Measurements from ENCODE around the gene GMIP. TPM values are rescaled to one million over a fixed set of nuclear protein-coding genes. Genes with fewer than 3 reads are reported as not detected.
"Not testable (repeated sequence)": the region's sequence is repeated elsewhere in the genome, so short reads cannot be mapped to it uniquely, and the experiment has no call there.

The GMIP gene
- total RNA-seq, 1 donor from 2014 or later: 12.3 TPM

- Histone ChIP-seq H3K27me3 (no peaks in the 10 kb centered on the region), H3K4me3 (peak within 1 kb of the TSS; percentile 80 to 87), H3K4me1 (peaks cover 31% of the 10 kb centered on the region), H3K9me3 (no peaks in the 10 kb centered on the region), H3K36me3 (peaks cover 0 to 8% of the 10 kb centered on the region in 2 donors), H3K27ac (peak within 1 kb of the TSS; percentile 64)
- intact Hi-C loops (cut with DNase I): no loop called here
- DNase-seq (ENCODE audit: extremely low spot score in 2 of 2): peak in 1 of 2 donors; percentile 96
- TF ChIP-seq POLR2AphosphoS5 (IDR thresholded peaks at IDR 0.05; ENCODE audit: insufficient read depth in 1 of 2, low read depth in 1 of 2) (peak; percentile 72 to 84), POLR2A (IDR thresholded peaks at IDR 0.05) (no peak)
Observed at GRCh38 chr19:19668230-19669012, 25.0 kb upstream of the GMIP start, which contains the start of gene ZNF101. ZNF101 (plus strand) TSS chr19:19668839; CDS start chr19:19668964, 125 bp downstream.

GRCh38 chr19:19665420-19665948 lies 22.0 kb upstream of the GMIP start:
- intact Hi-C loops (cut with DNase I); H3K9me3 ChIP-seq; H3K27me3 ChIP-seq; H3K27ac ChIP-seq; H3K4me3 ChIP-seq; DNase-seq (ENCODE audit: extremely low spot score in 2 of 2); H3K36me3 ChIP-seq: not testable (repeated sequence)
- H3K4me1 ChIP-seq: peaks cover 53% of the 10 kb centered on the region

GRCh38 chr19:19663256-19664120 lies 20.0 kb upstream of the GMIP start, which contains the start of gene ATP13A1:
ATP13A1 (minus strand) TSS chr19:19663676; CDS start chr19:19663666, 10 bp downstream.
- intact Hi-C loops (cut with DNase I): no loop called here
- H3K4me3 ChIP-seq: peak within 1 kb of the TSS; percentile 96 to 99
- peak in 1 of 2 donors; percentile 98 for DNase-seq (ENCODE audit: extremely low spot score in 2 of 2)
- no peaks in the 10 kb centered on the region for H3K9me3 ChIP-seq
- no peaks in the 10 kb centered on the region for H3K27me3 ChIP-seq
- H3K36me3 ChIP-seq: peaks cover 0 to 9% of the 10 kb centered on the region in 2 donors
- H3K27ac ChIP-seq: peak within 1 kb of the TSS; percentile 85
- TF ChIP-seq CTCF (IDR thresholded peaks at IDR 0.05) (no peak), POLR2AphosphoS5 (IDR thresholded peaks at IDR 0.05; ENCODE audit: insufficient read depth in 1 of 2, low read depth in 1 of 2) (peak; percentile 88 to 90)
- peaks cover 44% of the 10 kb centered on the region for H3K4me1 ChIP-seq

- H3K36me3 ChIP-seq: peaks cover 0 to 15% of the 10 kb centered on the region in 2 donors
- TF ChIP-seq POLR2A (IDR thresholded peaks at IDR 0.05) (no peak), CTCF (IDR thresholded peaks at IDR 0.05) (no peak), POLR2AphosphoS5 (IDR thresholded peaks at IDR 0.05; ENCODE audit: insufficient read depth in 1 of 2, low read depth in 1 of 2) (no peak)
- DNase-seq (ENCODE audit: extremely low spot score in 2 of 2): no peak
- peak overlapping the region; percentile 85 for H3K27ac ChIP-seq
- intact Hi-C loops (cut with DNase I): no loop called here
- no peaks in the 10 kb centered on the region for H3K27me3 ChIP-seq
- peak overlapping the region; percentile 96 to 99 for H3K4me3 ChIP-seq
- H3K9me3 ChIP-seq: no peaks in the 10 kb centered on the region
- H3K4me1 ChIP-seq: peaks cover 38% of the 10 kb centered on the region
Observed at GRCh38 chr19:19662871-19663255, 19.4 kb upstream of the GMIP start.

DNA sequence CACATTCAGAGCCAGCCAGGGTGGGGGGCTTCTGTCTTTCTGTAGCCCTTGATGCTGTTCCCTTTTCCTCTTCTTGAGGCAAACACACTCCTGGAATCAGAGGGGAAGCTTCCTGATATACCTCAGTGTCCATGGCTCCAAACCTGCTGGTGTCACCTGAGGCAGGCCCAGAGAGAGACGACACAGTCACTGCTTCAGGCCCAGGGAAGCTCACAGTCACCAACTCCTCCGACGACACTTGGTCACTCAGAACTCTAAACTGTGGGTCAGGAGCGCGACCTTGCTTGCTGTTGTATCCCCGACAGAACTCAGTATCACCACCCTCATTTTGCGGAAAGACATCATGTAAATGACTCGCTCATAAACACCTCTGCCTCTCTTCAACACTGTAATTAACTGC lies 18.9 kb upstream of the GMIP start:
- peaks cover 0 to 21% of the 10 kb centered on the region in 2 donors for H3K36me3 ChIP-seq
- H3K27me3 ChIP-seq: no peaks in the 10 kb centered on the region
- TF ChIP-seq POLR2A (IDR thresholded peaks at IDR 0.05) (no peak), CTCF (IDR thresholded peaks at IDR 0.05) (no peak), POLR2AphosphoS5 (IDR thresholded peaks at IDR 0.05; ENCODE audit: insufficient read depth in 1 of 2, low read depth in 1 of 2) (no peak)
- intact Hi-C loops (cut with DNase I): no loop called here
- DNase-seq (ENCODE audit: extremely low spot score in 2 of 2): no peak
- peaks cover 33% of the 10 kb centered on the region for H3K4me1 ChIP-seq
- H3K27ac ChIP-seq: no peak overlapping the region
- peak overlapping the region; percentile 96 to 99 for H3K4me3 ChIP-seq
- no peaks in the 10 kb centered on the region for H3K9me3 ChIP-seq

Data from vagina (tissue), 2 donors.